IPS-NIHi7 (cell line): ENCODE measurements around the gene ACOT8.
"Not testable (repeated sequence)": the region's sequence is repeated elsewhere in the genome, so short reads cannot be mapped to it uniquely, and the experiment has no call there.

Experiments
- DNase-seq: peaks from one replicate; pipeline ENCODE4 v3.0.0; 2012; ENCODE audit warnings: mixed read lengths; ENCODE audit errors: extremely low spot score

ACOT8 gene

DNA sequence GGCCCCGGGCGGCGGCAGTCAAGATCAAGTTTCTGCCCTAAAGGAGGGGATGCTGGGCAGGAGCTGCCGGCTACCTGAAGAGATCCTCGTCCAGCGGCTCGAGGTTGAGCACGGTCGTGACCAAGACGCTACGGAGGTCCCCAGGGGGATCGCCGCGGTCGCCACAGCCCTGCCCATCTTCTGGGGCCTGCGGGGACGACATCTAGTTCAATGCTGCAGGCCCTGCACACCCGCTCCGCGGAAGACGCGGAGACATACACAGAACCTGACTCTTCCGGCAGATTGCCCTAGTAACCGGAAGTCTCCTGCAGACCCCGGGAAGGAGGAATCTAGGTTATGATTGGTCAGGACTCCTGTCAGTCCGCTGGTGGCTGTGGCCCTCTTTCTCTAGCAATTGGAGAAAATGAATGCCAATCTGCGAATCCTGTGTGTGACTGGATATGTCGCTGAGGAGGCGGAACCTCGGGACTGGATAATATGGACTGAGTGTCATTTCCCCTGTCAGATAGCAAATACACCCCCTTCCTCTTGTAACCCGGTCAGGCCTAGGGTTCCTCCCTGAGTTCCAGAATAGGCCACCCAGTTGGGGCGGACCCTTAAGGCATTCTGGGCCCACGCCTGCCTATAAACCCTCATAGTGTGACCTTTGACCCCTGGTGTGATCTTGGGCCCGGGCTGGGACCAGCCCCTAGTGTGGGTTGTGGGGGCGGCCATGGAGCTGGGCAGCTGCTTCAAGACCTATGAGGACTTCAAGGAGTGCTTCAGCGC, at the start of gene ACOT8, which contains the start of gene ZSWIM3:
TSS of gene ACOT8 (minus strand) at position 279 of the 768 bp plus-strand sequence. CDS start at position 202, 77 bp downstream.
TSS of gene ZSWIM3 (plus strand) at position 501 of the 768 bp plus-strand sequence. CDS start at position 713, 212 bp downstream.
- peak; percentile 99 for DNase-seq

GRCh38 chr20:45905505-45906079, 48.4 kb upstream of the ACOT8 start:
- no peak for DNase-seq

GRCh38 chr20:45904583-45905504, 47.7 kb upstream of the ACOT8 start:
- no peak for DNase-seq

DNA sequence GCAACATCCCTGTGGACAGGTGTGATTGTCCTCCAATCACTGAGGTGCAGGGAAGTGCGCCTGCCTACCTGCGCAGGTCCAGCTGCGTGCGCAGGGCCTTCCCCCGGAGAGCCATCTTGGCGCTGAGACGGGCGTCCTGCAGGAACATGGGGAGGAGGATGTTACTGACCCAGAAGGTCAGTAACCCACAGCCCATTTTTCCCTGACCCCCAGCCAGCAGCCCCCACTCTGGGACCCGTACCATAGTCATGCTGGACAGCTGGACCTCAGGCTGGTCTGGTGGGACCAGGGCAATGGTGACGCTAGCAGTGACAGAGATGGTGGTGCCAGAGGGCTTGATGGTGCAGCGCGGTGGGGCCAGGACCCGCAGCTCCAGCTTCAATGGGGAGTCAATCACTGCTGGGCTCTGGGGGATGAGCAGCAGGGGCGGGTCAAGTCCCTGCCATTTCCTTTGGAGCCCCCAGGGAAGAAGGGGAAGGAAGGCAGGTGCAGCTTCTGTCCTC, 45.1 kb upstream of the ACOT8 start:
- no peak for DNase-seq

DNA sequence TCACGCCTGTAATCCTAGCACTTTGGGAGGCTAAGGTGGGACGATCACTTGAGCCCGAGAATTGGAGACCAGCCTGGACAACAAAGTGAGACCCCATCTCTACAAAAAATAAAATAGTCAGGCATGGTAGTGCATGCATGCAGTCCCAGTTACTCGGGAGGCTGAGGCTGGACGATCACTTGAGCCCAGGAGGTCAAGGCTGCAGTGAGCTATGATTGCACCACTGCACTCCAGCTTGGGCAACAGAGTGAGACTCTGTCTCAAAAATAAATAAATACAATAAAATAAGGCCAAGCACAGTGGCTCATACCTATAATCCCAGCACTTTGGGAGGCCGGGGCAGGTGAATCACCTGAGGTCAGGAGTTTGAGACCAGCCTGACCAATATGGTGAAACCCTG, 44.1 kb upstream of the ACOT8 start:
- DNase-seq: not testable (repeated sequence)

DNA sequence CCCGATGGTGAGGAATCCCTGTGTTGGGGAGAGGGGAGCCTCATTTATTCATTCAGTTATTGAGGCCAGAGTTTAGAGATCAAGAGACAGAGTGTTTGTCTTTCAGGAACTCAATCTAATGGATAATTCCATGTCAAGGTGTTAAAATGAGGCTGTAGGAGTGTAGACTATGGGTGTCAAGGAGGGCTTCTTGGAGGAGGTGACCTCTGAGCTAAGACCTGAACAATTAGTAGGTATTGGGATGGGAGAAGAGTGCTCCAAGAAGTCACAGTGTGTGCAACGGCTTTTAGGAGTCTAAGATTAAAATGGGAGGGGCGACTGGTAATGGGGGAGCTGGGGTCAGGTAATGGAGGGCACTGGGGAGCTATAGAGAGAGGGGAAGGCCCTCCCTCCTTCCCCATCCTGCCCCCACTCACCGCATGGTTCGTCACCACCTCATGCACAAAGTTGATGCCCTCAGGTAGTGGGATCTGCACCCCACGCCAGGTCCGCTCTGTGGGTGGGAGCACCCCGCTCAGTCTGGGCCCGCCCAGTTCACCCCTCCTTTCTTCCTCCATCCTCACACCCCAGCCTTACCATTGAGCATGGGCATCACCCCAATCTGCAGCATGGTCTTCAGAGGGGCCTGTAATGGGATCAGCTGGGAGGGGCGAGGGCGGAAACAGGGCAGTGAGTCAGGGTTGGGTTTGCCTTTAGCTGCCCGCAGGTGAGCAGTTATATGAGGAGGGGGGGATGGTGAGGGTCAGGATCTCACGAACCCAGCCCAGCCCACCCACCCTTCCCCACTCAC, 42.0 kb upstream of the ACOT8 start:
- DNase-seq: no peak

DNA sequence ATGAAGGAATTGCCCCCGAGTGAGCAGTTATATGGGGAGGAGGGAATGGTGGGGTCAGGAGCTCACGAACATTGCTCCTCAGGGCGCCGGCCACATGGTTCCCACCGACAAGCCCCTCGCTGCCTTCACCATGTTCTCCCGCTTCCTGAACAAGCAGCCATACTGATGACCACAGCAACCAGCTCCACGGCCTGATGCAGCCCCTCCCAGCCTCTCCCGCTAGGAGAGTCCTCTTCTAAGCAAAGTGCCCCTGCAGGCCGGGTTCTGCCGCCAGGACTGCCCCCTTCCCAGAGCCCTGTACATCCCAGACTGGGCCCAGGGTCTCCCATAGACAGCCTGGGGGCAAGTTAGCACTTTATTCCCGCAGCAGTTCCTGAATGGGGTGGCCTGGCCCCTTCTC, 41.1 kb upstream of the ACOT8 start:
- no peak for DNase-seq

DNA sequence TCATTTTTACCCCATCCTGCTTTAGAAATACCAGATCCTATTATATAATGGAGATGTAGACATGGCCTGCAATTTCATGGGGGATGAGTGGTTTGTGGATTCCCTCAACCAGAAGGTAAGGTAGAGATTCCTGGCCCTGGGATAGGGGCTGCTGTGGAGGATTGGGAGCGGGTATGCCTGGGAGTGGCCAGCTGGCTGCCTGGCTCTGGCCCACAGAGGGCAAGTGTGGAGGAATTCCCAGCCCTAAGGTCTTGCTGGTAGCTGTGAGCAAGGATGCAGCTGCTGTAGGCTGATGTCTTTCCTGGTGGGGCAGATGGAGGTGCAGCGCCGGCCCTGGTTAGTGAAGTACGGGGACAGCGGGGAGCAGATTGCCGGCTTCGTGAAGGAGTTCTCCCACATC, 40.5 kb upstream of the ACOT8 start:
- no peak for DNase-seq

DNA sequence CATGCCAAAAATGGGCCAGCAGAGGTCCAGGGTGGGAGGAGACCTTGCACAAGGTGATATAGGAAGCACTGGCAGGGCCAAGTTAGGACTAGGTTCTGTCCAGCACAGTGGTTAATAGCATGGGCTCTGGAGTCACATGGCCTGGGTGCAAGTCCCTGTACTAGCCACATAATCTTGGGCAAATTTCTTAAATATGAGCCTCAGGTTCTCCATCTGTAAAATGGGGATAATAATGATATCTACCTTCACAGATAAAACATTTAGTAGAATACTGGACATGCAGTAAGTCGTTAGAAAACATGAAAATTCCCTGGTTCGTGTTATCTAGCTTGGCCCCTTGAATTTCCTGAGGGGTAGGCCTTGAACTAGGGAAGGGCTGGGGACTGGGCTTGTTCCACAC, 40.1 kb upstream of the ACOT8 start:
- no peak for DNase-seq

- no peak for DNase-seq
These were observed 39.5 kb upstream of the ACOT8 start for GRCh38 chr20:45896641-45897161.

DNA sequence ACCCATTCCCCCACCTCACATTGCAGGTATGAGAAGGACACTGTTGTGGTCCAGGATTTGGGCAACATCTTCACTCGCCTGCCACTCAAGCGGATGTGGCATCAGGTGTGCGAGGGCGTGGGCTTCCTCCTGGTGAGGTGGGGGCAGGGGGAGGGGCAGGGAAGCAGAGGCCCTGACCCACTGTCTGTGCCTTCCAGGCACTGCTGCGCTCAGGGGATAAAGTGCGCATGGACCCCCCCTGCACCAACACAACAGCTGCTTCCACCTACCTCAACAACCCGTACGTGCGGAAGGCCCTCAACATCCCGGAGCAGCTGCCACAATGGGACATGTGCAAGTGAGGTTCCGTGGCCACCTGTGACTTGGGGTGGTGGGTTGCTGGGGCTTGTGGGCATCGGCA, 37.6 kb upstream of the ACOT8 start:
- DNase-seq: no peak

DNA sequence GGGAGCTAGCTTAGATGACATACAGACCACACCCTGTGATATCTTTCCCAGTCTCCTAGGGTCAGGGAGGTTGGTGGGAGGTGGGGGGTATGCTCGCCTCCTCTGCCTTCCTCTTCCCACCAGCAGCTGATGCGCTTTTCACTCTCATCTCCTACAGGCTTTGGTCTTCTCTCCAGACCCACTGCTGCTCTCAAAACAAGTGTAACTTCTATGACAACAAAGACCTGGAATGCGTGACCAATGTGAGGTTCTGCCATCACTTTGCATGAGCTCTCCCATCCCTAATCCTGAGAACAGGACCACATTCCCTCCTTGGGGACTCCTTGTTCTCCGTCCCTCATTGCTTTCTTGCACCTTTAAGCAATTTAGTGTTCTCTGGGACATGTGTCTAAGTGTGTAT, 36.6 kb upstream of the ACOT8 start:
- DNase-seq: no peak

DNA sequence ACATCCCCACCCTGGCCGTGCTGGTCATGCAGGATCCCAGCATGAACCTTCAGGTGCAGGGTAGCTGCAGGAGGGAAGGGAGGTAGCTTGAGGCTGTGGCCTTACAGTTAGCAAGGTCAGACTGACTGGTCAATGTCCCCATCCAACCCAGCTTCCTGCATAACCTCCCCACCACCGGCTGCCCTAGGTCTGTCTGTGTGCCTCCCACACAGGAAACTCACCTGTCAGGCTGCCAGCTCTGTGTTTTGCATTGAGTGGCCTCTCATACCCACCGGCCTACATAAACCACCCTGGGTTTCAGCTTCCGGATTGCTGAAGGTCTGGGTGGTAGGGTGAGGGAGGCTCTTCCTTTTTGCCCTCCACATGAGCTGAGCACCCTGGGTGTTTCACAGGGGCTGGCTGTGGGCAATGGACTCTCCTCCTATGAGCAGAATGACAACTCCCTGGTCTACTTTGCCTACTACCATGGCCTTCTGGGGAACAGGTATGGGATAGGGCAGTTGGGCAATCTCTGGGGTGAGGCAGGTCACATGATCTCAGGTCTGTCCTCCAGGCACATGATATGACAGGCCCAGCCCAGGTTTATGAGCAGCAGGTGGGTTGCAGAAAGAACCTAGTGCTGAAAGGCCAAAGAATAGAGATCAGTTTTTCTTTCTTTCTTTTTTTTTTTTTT, 35.8 kb upstream of the ACOT8 start:
- DNase-seq: no peak

DNA sequence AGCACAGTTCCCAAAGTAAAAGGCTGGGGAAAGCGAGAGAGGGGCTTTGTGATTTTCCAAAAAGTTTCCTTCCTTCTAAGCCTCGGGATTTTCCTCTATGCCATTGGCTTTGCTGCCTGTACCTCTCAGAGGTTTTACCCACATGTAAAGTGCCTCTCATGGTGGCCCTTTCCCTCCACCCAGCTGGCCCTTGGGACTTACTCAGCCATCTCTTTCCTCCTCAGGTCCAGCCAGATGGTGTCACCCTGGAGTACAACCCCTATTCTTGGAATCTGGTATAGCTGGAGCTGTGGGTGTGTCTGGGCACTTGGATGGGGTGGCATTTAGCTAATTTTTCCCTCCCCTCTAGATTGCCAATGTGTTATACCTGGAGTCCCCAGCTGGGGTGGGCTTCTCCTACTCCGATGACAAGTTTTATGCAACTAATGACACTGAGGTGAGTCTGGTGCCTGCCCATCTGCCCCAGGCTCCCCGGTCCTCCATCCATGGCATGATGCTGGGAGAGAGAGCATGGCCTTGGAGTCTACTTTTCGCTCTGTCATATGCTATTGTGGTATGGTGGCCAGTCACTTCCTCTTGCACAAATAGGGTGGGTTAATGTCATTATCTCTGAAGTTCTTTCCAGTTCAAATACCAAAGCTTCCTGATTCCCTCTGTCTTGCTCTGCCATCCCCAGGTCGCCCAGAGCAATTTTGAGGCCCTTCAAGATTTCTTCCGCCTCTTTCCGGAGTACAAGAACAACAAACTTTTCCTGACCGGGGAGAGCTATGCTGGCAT, 35.0 kb upstream of the ACOT8 start:
- peak; percentile 39 for DNase-seq

DNA sequence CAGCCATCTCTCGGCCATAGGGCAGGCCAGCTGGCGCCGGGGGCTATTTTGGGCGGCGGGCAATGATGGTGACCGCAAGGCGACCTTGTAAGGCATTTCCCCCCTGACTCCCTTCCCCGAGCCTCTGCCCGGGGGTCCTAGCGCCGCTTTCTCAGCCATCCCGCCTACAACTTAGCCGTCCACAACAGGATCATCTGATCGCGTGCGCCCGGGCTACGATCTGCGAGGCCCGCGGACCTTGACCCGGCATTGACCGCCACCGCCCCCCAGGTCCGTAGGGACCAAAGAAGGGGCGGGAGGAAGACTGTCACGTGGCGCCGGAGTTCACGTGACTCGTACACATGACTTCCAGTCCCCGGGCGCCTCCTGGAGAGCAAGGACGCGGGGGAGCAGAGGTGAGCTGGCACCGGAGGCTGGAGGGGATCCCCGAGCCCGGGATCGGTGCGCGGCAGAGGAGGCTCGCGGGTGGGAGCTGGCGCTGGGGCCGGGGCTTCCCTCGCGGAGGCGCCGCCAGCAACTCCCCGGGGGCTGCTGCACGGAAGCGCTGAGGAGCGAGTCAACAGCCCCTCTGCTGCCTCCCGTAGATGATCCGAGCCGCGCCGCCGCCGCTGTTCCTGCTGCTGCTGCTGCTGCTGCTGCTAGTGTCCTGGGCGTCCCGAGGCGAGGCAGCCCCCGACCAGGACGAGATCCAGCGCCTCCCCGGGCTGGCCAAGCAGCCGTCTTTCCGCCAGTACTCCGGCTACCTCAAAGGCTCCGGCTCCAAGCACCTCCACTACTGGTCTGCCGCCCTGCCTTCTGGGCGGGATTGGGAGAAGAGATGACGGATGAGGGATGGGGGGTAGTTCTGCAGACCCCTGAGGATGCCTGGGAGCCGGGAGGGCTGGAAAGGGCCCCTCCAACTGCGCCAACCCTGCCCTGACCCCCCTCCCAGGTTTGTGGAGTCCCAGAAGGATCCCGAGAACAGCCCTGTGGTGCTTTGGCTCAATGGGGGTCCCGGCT, 34.1 kb upstream of the ACOT8 start, which contains the start of the genes CTSA and NEURL2:
TSS of gene CTSA (plus strand) at position 351 of the 999 bp plus-strand sequence. CDS start at position 585, 234 bp downstream.
TSS of gene NEURL2 (minus strand) at position 224 of the 999 bp plus-strand sequence. CDS start at position 7, 217 bp downstream.
- DNase-seq: peak; percentile 96

DNA sequence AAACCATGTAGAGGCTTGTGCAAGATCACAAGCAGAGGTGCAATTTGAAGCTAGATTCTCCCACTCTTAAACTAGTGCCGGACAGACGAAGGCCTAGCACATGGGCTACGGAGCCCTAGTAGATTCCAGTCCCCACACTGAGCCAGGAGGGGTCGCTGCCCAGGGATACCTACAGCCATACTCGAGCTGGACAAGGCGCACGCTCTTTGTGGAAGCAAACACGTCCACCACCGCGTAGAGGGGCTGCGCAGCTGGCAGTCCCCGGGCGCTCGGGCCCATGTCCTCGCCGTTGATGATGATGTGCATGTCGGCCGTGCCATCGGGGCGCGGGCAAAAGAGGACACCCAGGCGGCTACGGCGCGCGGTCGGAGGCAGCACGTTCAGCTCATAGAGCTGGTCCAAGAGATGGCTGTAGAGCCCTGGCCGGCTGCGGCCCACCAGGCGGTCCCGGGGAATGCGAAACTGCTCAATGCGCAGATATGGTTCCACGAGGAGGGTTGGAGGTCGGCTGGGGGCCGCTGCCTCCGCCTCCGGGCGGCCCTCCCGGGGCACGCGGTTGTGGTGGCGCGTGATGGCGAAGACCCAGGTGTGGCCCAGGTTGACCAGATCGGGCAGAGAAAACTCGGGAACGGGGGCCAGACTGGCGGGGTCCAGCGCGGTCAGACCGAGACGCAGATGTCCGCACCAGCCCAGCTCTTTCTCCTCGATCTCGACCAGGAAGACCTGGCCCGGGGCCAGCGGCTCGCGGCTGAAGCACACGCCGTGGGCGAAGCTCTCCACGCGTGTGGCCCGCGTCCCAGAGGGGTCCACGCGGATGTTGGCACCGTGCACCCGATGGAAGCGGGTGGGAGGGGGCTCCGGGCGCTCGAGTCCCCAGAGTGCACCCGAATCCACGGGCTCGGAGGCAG, 33.1 kb upstream of the ACOT8 start:
- DNase-seq: peak; percentile 85

DNA sequence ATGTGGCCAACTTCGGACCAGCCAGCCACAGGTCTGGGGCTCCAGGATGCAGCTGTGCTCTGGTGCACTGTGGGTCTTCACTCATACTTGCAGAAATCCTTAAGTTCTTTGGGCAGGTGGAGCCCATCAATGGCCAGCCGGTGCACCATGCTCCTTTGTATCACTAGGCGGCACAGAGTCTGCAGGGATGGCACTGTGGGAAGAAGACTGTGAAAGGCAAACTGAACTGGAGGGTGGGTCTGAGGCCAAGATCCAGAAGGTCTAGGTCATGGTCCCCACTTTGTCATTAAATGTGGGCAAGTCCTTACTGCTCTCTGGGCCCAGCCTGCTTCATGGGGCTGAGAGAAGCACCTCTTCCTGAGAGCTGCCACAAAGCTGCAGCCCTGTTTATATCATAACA, 31.5 kb upstream of the ACOT8 start:
- no peak for DNase-seq
